Mammary epithelial cell (primary cell): ENCODE results near the gene IFI27L1.

Experiments used
- EZH2 ChIP-seq: IDR thresholded peaks from 2 replicates; pipeline ENCODE4 v1.6.1; 2012; ENCODE audit warnings: low read length, inconsistent platforms, borderline replicate concordance
- TF ChIP-seq, protein P1 (sequence below), 2 donors: IDR thresholded peaks in 1 of 2; conservative IDR thresholded peaks in 1 of 2; 2 replicates each; pipeline ENCODE4 v1.5.1; 2011 to 2012; ENCODE audit warnings: inconsistent platforms in 2 of 2, low read length in 2 of 2, mild to moderate bottlenecking in 2 of 2, control low read depth in 1 of 2, low read depth in 1 of 2; ENCODE audit not compliant: insufficient read depth in 1 of 2; ENCODE audit errors: extremely low read depth in 1 of 2

DNA sequence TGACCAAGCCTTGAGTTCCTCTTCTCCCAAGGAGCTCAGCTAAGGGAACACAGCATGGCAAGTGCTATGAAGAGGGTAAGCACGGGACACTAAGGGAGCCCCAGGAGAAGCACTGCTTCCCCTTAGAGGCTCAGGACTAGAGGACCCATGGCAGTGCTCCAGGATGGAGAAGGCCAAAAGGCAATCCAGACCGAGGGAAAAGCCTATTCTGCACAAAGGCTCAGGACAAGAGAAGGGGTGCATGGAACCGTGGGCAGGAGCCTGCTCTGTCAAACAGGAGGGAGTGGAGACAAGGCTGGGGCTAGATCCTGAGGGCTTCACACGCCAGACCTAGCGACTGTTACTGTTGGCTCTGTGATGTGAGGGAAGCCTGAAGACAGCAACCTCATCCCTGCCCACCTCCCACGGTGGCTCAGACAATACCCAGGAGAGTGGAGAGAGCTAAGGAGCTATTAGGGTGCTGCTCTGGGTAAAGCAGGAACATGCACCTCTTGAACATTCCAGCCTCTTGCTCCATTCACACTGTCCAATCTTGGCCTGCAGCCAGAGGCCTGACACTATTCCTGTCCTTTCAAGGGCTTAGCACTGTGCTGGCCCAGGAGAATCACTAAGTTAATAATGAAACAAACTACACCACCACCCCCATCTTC, 30.8 kb upstream of the IFI27L1 start:
- TF ChIP-seq, protein P1, sequence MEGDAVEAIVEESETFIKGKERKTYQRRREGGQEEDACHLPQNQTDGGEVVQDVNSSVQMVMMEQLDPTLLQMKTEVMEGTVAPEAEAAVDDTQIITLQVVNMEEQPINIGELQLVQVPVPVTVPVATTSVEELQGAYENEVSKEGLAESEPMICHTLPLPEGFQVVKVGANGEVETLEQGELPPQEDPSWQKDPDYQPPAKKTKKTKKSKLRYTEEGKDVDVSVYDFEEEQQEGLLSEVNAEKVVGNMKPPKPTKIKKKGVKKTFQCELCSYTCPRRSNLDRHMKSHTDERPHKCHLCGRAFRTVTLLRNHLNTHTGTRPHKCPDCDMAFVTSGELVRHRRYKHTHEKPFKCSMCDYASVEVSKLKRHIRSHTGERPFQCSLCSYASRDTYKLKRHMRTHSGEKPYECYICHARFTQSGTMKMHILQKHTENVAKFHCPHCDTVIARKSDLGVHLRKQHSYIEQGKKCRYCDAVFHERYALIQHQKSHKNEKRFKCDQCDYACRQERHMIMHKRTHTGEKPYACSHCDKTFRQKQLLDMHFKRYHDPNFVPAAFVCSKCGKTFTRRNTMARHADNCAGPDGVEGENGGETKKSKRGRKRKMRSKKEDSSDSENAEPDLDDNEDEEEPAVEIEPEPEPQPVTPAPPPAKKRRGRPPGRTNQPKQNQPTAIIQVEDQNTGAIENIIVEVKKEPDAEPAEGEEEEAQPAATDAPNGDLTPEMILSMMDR (conservative IDR thresholded peaks at IDR 0.05 in 1 of 2, IDR thresholded peaks at IDR 0.05 in 1 of 2; ENCODE audit: extremely low read depth in 1 of 2, insufficient read depth in 1 of 2, low read depth in 1 of 2, low read length in 2 of 2): no peak
- no peak for TF ChIP-seq EZH2
